Stomach (tissue), 4 donors: ENCODE results near the gene MED31.

Experiments used
- CTCF ChIP-seq, 7 experiments: fragments of 450-650 bp in 4 of 7; fragments of 200-600 bp in 3 of 7; sonication (generic) in 3 of 7; IDR thresholded peaks; one replicate each; pipeline ENCODE4 v1.5.1; 2016 to 2019; ENCODE audit warnings: antibody characterized with exemption in 7 of 7, control low read depth in 2 of 7, mild to moderate bottlenecking in 1 of 7
- POLR2A ChIP-seq, 4 donors: fragments of 450-650 bp; IDR thresholded peaks; one replicate each; pipeline ENCODE4 v1.6.1; 2016; ENCODE audit warnings: antibody characterized with exemption in 4 of 4, control low read depth in 2 of 4, mild to moderate bottlenecking in 1 of 4, moderate library complexity in 1 of 4
- POLR2AphosphoS5 ChIP-seq, 3 donors: sonication (generic); formaldehyde crosslinking; IDR thresholded peaks; one replicate each; pipeline ENCODE4 v1.6.1; 2016; ENCODE audit warnings: antibody characterized with exemption in 3 of 3

DNA sequence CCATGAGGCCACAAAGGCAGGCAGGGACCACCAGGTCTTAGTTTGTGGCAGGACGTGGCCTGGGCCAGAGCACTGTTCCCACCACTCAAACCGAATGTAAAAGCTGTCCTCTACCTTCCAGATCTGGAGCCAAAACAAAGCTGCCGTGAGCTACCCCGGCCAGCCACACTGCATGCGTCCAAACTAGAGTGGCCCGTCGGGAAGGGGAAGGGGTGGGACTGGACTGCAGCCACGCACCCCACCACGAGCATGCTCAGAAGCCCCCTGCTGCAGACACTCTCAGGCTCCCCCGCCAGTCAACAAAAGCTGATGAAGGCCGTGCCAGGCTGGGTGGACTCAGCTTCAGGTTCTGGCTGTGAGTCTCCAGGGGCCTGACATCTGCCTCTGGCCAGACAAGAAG is 46.6 kb upstream of the MED31 start:
- TF ChIP-seq CTCF (IDR thresholded peaks at IDR 0.05) (no peak), POLR2AphosphoS5 (IDR thresholded peaks at IDR 0.05) (no peak), POLR2A (IDR thresholded peaks at IDR 0.05) (no peak)
